ENCODE measurements around the gene SMG7.
A peak's percentile ranks its signal among the peaks of the same experiment; 100 is the strongest.

SMG7 gene

GRCh38 chr1:183505454-183506089 is 33.3 kb downstream of the SMG7 start:
- TF ChIP-seq CTCF (conservative IDR thresholded peaks at IDR 0.05; ENCODE audit: low read depth, low read length), result no peak
- no peak for DNase-seq (ENCODE audit: low read depth)
- H3K4me3 ChIP-seq (ENCODE audit: low read length), result no peak overlapping the region

GRCh38 chr1:183506561-183506960 is 34.3 kb downstream of the SMG7 start:
- DNase-seq (ENCODE audit: low read depth), result no peak
- no peak overlapping the region for H3K4me3 ChIP-seq (ENCODE audit: low read length)
- TF ChIP-seq CTCF (conservative IDR thresholded peaks at IDR 0.05; ENCODE audit: low read depth, low read length), result no peak

GRCh38 chr1:183508694-183509093 is 36.4 kb downstream of the SMG7 start:
- no peak for TF ChIP-seq CTCF (conservative IDR thresholded peaks at IDR 0.05; ENCODE audit: low read depth, low read length)
- H3K4me3 ChIP-seq (ENCODE audit: low read length), result no peak overlapping the region
- DNase-seq (ENCODE audit: low read depth), result no peak

GRCh38 chr1:183512450-183512849 is 40.2 kb downstream of the SMG7 start:
- no peak overlapping the region for H3K4me3 ChIP-seq (ENCODE audit: low read length)
- no peak for DNase-seq (ENCODE audit: low read depth)
- TF ChIP-seq CTCF (conservative IDR thresholded peaks at IDR 0.05; ENCODE audit: low read depth, low read length), result no peak

GRCh38 chr1:183514235-183514634 is 41.9 kb downstream of the SMG7 start:
- no peak for TF ChIP-seq CTCF (conservative IDR thresholded peaks at IDR 0.05; ENCODE audit: low read depth, low read length)
- DNase-seq (ENCODE audit: low read depth), result no peak
- no peak overlapping the region for H3K4me3 ChIP-seq (ENCODE audit: low read length)

- peak; percentile 74 for DNase-seq (ENCODE audit: low read depth)
- no peak overlapping the region for H3K4me3 ChIP-seq (ENCODE audit: low read length)
- TF ChIP-seq CTCF (conservative IDR thresholded peaks at IDR 0.05; ENCODE audit: low read depth, low read length), result no peak
Measured at GRCh38 chr1:183515002-183515689, 42.8 kb downstream of the SMG7 start.

GRCh38 chr1:183516725-183517124 is 44.4 kb downstream of the SMG7 start:
- DNase-seq (ENCODE audit: low read depth), result no peak
- TF ChIP-seq CTCF (conservative IDR thresholded peaks at IDR 0.05; ENCODE audit: low read depth, low read length), result no peak
- no peak overlapping the region for H3K4me3 ChIP-seq (ENCODE audit: low read length)
